ENCODE results near the gene LRP8. TPM values are rescaled to one million over a fixed set of nuclear protein-coding genes. Genes with fewer than 3 reads are reported as not detected.
A peak's percentile ranks its signal among the peaks of the same experiment; 100 is the strongest.

The LRP8 gene
- total RNA-seq, 1 experiment from 2014 or later = 28.6 TPM

DNA sequence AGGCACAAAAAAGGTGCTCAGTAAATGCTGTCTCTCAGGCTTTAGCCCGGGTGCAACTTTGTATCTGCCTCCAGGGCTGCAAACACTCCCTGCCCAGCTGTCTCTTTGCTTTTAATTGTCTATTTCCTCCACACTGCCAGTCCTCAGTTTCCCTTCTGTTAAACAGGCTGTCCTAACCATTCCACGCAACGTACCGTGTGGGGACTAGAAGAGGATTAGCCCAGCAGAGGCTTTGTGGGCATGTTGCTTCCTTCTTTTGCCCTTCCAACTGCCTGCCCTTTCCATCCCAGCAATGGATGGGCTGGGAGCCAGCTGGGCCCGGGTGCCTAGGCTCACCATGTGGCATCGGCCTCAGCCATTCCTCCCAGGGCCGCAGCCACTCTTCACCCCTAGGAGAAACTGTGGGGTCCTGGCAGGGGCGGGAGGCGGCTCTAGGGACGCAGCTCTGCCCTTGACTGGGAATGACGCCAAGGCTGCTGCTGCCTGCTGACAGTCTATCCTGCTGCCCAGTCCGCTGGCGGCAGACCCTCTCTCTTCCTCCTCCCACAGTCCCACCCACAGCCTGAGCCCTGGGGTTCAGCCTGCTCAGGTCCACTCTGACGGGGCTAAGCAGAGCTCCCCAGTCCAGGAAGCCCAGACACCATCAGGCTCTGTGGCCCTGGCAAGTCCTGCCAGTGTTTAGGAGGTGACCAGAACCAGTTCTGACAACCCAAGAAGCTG lies 40.6 kb upstream of the LRP8 start:
- Histone ChIP-seq H3K4me3 (ENCODE audit: low read depth in 2 of 2, low read length in 2 of 2) (no peak overlapping the region), H3K9me3 (ENCODE audit: control insufficient read depth, insufficient read depth, low read depth, low read length) (no peaks in the 10 kb centered on the region), H3K27me3 (ENCODE audit: control insufficient read depth, insufficient read depth, low read length) (no peaks in the 10 kb centered on the region), H3K27ac (ENCODE audit: low read length) (no peak overlapping the region), H3K4me1 (ENCODE audit: control insufficient read depth, insufficient read depth, low read length) (no peaks in the 10 kb centered on the region), H3K36me3 (ENCODE audit: control insufficient read depth, insufficient read depth, low read length) (no peaks in the 10 kb centered on the region)
- intact Hi-C loops (cut with micrococcal nuclease; ENCODE audit: unreplicated experiment) (no loop called here), in situ Hi-C loops (cut with HindIII; ENCODE audit: low pct_unique_long_range_greater_than_20kb, low sequenced_read_pairs) (no loop called here)
- TF ChIP-seq POLR2AphosphoS5 (IDR thresholded peaks at IDR 0.05; ENCODE audit: low read depth, low read length) = no peak
- no peak for DNase-seq (ENCODE audit: low read depth, low spot score)
- peak; percentile 18; the same call in 1 of the 2 replicates for ATAC-seq
- BruUV-seq (replicated peaks) = no TSS peak
- CTCF ChIA-PET = no interaction called here
- POLR2A ChIA-PET = no interaction called here

DNA sequence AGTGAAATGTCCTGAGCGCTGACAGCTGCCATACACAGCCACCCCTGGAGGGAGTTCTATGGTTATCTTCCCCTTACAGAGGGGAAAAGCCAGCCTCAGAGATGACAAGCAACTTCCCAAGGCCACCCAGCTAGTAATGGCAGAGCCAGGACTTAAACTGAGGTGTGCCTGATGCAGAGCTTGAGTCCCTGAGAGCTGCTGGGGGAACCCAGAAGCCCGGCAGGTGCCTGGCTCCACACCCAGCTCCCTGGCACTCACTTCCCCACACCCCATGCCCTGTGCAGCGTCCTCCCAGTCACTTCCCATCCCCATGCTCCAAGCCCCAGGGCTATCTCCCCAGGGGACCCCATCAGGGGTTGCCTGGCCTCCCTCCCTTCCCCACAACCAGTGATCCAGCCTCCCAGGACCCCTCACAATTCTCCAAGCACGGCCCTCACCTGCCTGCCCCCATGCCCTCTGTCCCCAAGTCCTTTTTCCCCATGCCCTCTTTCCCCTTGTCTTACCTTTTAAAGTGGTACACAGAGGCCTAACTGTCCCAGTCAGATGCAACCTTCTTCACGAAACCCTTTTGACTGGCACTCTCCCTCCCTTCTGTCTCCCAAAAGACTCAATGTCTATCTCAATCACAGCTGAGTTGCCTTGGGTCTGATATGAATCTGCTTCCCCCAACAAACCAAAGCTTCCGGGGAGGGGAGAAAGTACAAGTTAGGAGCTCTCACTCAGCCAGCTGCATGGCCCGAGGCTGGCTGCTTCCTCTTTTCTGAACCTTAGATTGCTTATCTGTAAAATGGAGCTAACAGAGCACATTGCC lies 39.8 kb upstream of the LRP8 start:
- Histone ChIP-seq H3K27me3 (ENCODE audit: control insufficient read depth, insufficient read depth, low read length) (no peaks in the 10 kb centered on the region), H3K27ac (ENCODE audit: low read length) (no peak overlapping the region), H3K9me3 (ENCODE audit: control insufficient read depth, insufficient read depth, low read depth, low read length) (no peaks in the 10 kb centered on the region), H3K36me3 (ENCODE audit: control insufficient read depth, insufficient read depth, low read length) (no peaks in the 10 kb centered on the region), H3K4me1 (ENCODE audit: control insufficient read depth, insufficient read depth, low read length) (no peaks in the 10 kb centered on the region), H3K4me3 (ENCODE audit: low read depth in 2 of 2, low read length in 2 of 2) (no peak overlapping the region)
- no peak for ATAC-seq
- BruUV-seq (replicated peaks) = no TSS peak
- intact Hi-C loops (cut with micrococcal nuclease; ENCODE audit: unreplicated experiment) = no loop called here
- CTCF ChIA-PET = no interaction called here
- POLR2A ChIA-PET = no interaction called here
- TF ChIP-seq SIN3A (IDR thresholded peaks at IDR 0.05; ENCODE audit: borderline replicate concordance, insufficient read depth, low read depth, low read length) = no peak
- TF ChIP-seq, protein P1, sequence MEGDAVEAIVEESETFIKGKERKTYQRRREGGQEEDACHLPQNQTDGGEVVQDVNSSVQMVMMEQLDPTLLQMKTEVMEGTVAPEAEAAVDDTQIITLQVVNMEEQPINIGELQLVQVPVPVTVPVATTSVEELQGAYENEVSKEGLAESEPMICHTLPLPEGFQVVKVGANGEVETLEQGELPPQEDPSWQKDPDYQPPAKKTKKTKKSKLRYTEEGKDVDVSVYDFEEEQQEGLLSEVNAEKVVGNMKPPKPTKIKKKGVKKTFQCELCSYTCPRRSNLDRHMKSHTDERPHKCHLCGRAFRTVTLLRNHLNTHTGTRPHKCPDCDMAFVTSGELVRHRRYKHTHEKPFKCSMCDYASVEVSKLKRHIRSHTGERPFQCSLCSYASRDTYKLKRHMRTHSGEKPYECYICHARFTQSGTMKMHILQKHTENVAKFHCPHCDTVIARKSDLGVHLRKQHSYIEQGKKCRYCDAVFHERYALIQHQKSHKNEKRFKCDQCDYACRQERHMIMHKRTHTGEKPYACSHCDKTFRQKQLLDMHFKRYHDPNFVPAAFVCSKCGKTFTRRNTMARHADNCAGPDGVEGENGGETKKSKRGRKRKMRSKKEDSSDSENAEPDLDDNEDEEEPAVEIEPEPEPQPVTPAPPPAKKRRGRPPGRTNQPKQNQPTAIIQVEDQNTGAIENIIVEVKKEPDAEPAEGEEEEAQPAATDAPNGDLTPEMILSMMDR (IDR thresholded peaks at IDR 0.05) = no peak
- no peak for TF ChIP-seq TCF7L2 (IDR thresholded peaks at IDR 0.05; ENCODE audit: low read depth, low read length)
- TF ChIP-seq POLR2AphosphoS5 (IDR thresholded peaks at IDR 0.05; ENCODE audit: low read depth, low read length) = no peak
- TF ChIP-seq, protein P2, sequence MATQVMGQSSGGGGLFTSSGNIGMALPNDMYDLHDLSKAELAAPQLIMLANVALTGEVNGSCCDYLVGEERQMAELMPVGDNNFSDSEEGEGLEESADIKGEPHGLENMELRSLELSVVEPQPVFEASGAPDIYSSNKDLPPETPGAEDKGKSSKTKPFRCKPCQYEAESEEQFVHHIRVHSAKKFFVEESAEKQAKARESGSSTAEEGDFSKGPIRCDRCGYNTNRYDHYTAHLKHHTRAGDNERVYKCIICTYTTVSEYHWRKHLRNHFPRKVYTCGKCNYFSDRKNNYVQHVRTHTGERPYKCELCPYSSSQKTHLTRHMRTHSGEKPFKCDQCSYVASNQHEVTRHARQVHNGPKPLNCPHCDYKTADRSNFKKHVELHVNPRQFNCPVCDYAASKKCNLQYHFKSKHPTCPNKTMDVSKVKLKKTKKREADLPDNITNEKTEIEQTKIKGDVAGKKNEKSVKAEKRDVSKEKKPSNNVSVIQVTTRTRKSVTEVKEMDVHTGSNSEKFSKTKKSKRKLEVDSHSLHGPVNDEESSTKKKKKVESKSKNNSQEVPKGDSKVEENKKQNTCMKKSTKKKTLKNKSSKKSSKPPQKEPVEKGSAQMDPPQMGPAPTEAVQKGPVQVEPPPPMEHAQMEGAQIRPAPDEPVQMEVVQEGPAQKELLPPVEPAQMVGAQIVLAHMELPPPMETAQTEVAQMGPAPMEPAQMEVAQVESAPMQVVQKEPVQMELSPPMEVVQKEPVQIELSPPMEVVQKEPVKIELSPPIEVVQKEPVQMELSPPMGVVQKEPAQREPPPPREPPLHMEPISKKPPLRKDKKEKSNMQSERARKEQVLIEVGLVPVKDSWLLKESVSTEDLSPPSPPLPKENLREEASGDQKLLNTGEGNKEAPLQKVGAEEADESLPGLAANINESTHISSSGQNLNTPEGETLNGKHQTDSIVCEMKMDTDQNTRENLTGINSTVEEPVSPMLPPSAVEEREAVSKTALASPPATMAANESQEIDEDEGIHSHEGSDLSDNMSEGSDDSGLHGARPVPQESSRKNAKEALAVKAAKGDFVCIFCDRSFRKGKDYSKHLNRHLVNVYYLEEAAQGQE (IDR thresholded peaks at IDR 0.05; ENCODE audit: insufficient read depth in 1 of 2, low read depth in 2 of 2, low read length in 1 of 2) = no peak
- DNase-seq (ENCODE audit: low read depth, low spot score) = no peak
- in situ Hi-C loops (cut with HindIII; ENCODE audit: low pct_unique_long_range_greater_than_20kb, low sequenced_read_pairs) = no loop called here
